ENCODE results near the gene CDH4.
"Not testable (repeated sequence)": the region's sequence is repeated elsewhere in the genome, so short reads cannot be mapped to it uniquely, and the experiment has no call there.

The CDH4 gene

DNA sequence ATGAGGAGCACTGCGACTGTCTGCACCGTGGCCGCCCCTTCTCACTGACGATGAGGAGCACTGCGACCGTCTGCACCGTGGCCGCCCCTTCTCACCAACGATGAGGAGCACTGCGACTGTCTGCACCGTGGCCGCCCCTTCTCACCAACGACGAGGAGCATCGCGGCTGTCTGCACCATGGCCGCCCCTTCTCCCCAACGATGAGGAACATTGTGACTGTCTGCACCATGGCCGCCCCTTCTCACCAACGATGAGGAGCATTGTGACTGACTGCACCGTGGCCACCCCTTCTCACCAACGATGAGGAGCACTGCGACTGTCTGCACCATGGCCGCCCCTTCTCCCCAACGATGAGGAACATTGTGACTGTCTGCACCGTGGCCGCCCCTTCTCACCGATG lies 696.0 kb downstream of the CDH4 start:
- DNase-seq: not testable (repeated sequence)

GRCh38 chr20:61948586-61949362 lies 696.7 kb downstream of the CDH4 start:
- DNase-seq: no peak

- no peak for DNase-seq
Observed at GRCh38 chr20:61949363-61949713, 697.3 kb downstream of the CDH4 start.

- no peak for DNase-seq
Observed at GRCh38 chr20:61949714-61950640, 697.9 kb downstream of the CDH4 start.

GRCh38 chr20:61950641-61951071 lies 698.6 kb downstream of the CDH4 start:
- DNase-seq: no peak

GRCh38 chr20:61951695-61952533 lies 699.9 kb downstream of the CDH4 start:
- DNase-seq: no peak

- peak; percentile 72 for DNase-seq
Observed at GRCh38 chr20:61953037-61954021, 701.3 kb downstream of the CDH4 start.

DNA sequence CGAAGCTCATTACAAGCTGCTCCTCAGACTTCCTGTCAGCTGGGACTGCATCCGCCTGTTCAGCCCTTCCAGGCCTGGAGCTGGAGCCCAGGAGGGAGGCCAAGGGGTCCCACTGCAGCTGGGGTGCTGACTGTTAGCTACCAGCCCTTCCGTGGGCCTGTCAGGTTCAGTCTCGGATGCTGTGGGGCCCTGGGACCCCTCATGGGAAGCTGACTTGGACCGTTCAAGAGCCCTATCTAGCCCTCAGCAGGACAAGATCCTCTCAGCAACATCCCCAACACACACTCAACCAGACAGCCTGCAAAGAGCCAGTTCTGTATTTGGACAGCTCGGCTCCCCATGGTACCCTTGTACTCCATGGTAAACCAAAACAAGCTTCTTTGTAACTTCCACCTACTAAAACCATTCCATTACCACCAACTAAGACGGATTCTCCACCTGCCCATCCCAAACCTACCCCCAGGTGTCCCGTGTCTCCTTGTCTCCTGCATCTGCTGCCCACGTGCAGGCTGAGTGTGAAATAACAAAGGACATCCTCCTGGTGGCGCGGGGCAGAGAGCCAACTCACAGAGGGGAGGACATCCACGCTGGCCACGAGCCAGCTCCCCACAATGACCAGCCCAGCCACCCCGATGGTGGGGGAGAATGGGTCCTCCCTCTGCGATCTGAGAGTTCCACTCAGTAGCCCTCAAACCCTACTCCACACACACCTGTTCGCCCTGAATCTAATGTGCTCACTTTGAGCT lies 702.4 kb downstream of the CDH4 start:
- no peak for DNase-seq

GRCh38 chr20:61955668-61956395 lies 703.8 kb downstream of the CDH4 start:
- DNase-seq: no peak

DNA sequence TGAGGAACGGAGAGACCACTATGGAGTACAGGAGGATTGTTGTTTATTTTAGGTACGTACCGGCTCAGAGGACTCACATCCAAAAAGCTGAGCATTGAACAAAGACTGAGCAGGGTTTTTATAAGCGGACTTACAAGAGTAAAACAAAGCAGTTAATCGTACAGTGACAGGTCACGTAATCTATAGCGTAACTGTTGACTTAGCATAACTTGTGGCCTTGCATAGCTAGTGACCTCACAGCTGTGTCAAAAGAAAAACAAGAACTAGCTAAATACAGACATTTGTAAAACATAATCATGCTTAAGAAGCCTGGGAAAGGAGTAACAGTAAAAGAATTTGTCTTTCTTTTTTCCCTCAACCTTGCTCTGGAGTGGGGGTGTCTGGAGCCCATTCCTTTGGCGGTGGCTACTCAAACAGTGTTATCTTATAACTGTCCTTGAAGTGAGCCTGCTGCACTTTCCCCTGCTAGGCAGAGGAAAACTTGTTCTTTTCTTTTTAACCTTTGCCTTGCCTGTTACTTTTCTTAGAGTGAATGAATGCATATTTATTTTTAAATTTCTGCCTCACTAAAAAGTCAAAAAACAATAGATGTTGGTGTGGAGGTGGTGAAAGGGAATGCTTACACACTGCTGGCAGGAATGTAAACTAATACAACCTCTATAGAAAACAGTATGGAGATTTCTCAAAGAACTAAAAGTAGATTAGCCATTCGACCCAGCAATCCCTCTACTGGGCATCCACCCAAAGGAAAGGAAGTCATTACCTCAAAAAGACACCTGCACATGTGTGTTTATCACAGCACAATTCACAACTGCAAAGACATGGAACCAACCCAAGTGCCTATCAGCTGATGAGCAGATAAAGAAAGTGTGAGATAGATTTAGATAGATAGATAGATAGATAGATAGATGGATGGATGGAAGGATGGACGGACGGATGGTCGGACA lies 704.6 kb downstream of the CDH4 start:
- no peak for DNase-seq

DNA sequence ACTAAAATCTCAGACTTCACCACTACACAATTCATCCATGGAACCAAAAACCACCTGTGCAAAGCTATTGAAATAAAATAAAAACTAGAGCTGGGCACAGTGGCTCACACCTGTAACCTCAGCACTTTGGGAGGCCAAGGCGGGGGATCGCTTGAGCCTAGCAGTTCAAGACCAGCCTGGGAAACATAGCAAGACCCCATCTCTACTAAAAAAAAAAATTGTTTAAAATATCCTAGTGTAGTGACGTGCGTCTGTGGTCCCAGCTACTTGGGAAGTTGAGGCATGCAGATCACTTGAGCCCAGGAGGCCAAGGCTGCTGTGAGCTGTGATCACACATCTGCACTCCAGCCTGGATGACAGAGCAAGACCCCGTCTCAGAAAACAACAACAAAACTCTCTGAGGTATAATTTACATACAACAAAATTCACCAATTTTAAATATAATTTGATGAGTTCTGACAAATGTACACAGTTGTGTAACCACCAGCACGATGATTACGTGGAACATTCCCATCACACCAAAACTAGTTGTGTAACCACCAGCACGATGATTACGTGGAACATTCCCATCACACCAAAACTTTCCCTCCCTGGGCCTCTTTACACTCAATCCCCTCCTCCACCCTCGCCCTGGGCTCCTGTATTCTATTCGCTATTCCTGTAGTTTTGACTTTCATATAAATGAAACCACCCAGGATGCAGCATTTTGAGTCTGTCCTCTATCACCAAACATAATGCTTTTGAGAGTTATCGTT lies 706.1 kb downstream of the CDH4 start:
- no peak for DNase-seq

DNA sequence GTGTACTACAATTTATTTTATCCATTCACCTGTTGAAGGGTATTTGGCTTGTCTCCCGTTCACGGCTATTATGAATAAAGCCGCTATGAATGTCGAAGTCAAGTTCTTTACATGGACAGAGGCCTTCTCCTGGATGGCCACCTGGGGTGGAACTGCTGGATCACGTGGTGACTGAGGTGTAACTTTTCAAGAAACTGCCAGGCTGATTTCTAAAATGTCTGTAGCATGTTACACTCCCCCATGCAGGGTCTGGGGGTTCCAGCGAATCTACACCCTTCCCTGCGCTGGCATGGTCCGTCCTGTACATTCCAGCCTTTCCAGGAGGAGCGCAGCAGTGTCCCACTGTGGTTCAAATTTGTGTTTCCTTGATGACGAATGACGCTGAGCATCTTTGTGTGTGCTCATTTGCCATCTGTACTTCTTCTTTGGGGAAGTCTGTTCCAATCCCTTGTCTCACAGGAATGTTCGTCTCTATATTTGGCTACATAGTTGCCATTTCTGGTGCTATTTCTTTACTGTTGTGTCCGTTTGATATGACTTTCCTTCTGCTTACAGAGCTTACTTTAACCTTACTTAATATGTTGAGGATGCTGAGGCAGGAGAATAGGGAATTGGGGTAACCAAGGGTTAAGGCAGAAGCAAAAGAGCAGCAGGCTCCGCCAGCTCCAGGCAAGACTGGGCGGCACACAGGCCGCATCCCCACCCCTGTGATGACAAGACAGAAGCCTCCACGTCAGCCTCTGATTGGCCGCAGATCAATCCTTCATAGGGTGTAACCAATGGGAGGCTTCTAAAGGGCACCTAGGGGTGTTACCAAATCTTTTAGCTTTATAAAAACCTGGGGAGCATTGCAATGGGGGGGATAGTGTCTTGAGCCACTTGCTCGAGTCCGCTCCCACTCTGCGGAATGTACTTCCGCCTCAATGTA lies 707.0 kb downstream of the CDH4 start:
- DNase-seq: no peak

DNA sequence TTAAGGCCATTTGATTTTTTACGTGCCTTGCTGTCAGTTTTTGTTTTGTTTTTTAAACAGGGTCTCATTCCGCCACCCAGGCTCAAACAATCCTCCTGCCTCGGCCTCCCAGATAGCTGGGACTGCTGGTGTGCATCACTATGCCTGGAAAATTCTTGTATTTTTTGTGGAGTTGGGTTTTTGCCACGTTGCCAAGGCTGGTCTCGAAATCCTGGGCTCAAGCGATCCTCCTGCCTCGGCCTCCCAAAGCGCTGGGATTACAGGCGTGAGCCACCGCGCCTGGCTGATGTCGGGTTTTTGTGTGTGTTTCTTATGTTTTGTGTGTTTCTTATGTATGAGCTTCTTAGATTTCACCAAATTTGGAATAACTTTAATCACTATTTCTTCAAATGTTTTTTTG lies 708.8 kb downstream of the CDH4 start:
- no peak for DNase-seq

GRCh38 chr20:61963149-61963548 lies 711.1 kb downstream of the CDH4 start:
- no peak for DNase-seq

DNA sequence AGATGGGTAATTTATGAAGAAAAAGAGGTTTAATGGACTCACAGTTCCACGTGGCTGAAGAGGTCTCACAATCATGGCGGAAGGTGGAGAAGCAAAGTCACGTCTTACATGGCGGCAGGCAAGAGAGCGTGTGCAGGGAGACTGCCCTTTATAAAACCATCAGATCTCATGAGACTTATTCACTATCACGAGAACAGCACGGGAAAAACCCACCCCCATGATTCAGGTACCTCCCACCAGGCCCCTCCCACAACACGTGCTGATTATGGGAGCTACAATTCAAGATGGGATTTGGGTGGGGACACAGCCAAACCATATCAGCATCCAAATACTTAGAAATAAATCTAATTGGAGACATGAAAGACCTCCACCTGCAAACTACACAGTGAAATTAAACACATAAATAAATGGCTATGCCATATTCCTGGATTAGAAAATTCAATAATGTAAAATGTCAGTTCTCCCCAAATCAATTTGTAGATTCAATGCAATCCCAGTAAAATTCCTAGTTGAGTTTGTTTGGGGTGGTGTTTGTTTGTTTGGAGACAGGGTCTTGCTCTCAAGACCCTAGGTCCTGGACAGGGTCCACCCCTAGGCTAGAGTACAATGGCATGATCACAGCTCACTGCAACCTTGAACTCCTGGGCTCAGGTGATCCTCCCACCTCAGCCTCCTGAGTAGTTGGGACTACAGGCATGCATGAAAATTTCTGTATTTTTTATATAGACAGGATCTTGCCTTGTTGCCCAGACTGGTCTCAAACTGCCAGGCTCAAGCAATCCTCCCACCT lies 712.0 kb downstream of the CDH4 start:
- DNase-seq: no peak

Data from NCI-H2171 treated with DMSO at 0.1 percent for 48 hours (cell line).